GM18909 (cell line): Measurements from ENCODE around the gene IGSF3.
A peak's percentile ranks its signal among the peaks of the same experiment; 100 is the strongest.

ENCODE experiments used
- ATAC-seq: cut with Tn5 transposase; IDR thresholded peaks from one replicate; pipeline ENCODE4 v1.9.1; 2021; ENCODE audit warnings: mild to moderate bottlenecking; ENCODE audit not compliant: unreplicated experiment, poor library complexity

The IGSF3 gene

GRCh38 chr1:116580446-116581322 lies 86.8 kb downstream of the IGSF3 start:
- ATAC-seq: no peak

- ATAC-seq: no peak
These were observed 88.2 kb downstream of the IGSF3 start for GRCh38 chr1:116579259-116579875.

- no peak for ATAC-seq
These were observed 89.0 kb downstream of the IGSF3 start for GRCh38 chr1:116578581-116578980.

- ATAC-seq: no peak
These were observed 89.7 kb downstream of the IGSF3 start for GRCh38 chr1:116577759-116578314.

- ATAC-seq: no peak
These were observed 92.8 kb downstream of the IGSF3 start for GRCh38 chr1:116574581-116575291.

- no peak for ATAC-seq
These were observed 94.0 kb downstream of the IGSF3 start for GRCh38 chr1:116573431-116574095.

GRCh38 chr1:116572771-116573430 lies 94.6 kb downstream of the IGSF3 start:
- ATAC-seq: no peak

- ATAC-seq: no peak
These were observed 95.4 kb downstream of the IGSF3 start for GRCh38 chr1:116572099-116572498.

GRCh38 chr1:116571215-116571919 lies 96.2 kb downstream of the IGSF3 start:
- no peak for ATAC-seq

- ATAC-seq: peak; percentile 70
These were observed 96.9 kb downstream of the IGSF3 start, which contains the start of gene CD58 for GRCh38 chr1:116570358-116571214. TSS of gene CD58 (minus strand) at chr1:116571026. CDS start at chr1:116570972, 54 bp downstream.

- peak; percentile 33 for ATAC-seq
These were observed 97.7 kb downstream of the IGSF3 start for GRCh38 chr1:116569776-116570357.

- ATAC-seq: no peak
These were observed 98.2 kb downstream of the IGSF3 start for GRCh38 chr1:116569381-116569670.

GRCh38 chr1:116568662-116569380 lies 98.7 kb downstream of the IGSF3 start:
- no peak for ATAC-seq

- no peak for ATAC-seq
These were observed 99.5 kb downstream of the IGSF3 start for GRCh38 chr1:116567790-116568661.

- ATAC-seq: no peak
These were observed 102.3 kb downstream of the IGSF3 start for GRCh38 chr1:116565222-116565621.

GRCh38 chr1:116564426-116564825 lies 103.1 kb downstream of the IGSF3 start:
- ATAC-seq: no peak
